MV-4-11 (cell line): ENCODE measurements around the gene RUFY2.
"Not testable (repeated sequence)": the region's sequence is repeated elsewhere in the genome, so short reads cannot be mapped to it uniquely, and the experiment has no call there.

ENCODE experiments used
- DNase-seq: peaks from one replicate; lab custom pipeline; 2025; lab: John Stamatoyannopoulos, UW

The RUFY2 gene

GRCh38 chr10:68327889-68328786 is 78.9 kb downstream of the RUFY2 start:
- DNase-seq: peak; percentile 88

GRCh38 chr10:68324396-68324795 is 82.7 kb downstream of the RUFY2 start:
- DNase-seq: not testable (repeated sequence)

- DNase-seq: peak; percentile 14
These were observed 88.6 kb downstream of the RUFY2 start for GRCh38 chr10:68318331-68319059.

GRCh38 chr10:68315582-68315981 is 91.5 kb downstream of the RUFY2 start:
- no peak for DNase-seq

- DNase-seq: not testable (repeated sequence)
These were observed 92.1 kb downstream of the RUFY2 start for GRCh38 chr10:68314930-68315329.

- no peak for DNase-seq
These were observed 96.5 kb downstream of the RUFY2 start for GRCh38 chr10:68310531-68310930.

- DNase-seq: no peak
These were observed 101.2 kb downstream of the RUFY2 start for GRCh38 chr10:68305854-68306253.

GRCh38 chr10:68303849-68304412 is 103.1 kb downstream of the RUFY2 start:
- DNase-seq: no peak

- DNase-seq: no peak
These were observed 104.2 kb downstream of the RUFY2 start for GRCh38 chr10:68302871-68303270.

- DNase-seq: no peak
These were observed 104.6 kb downstream of the RUFY2 start for GRCh38 chr10:68302503-68302823.

GRCh38 chr10:68301790-68302502 is 105.1 kb downstream of the RUFY2 start:
- DNase-seq: peak; percentile 24

- no peak for DNase-seq
These were observed 105.8 kb downstream of the RUFY2 start for GRCh38 chr10:68301301-68301700.

- no peak for DNase-seq
These were observed 110.0 kb downstream of the RUFY2 start for GRCh38 chr10:68296843-68297663.
